IPS-NIHi7 (cell line): ENCODE data around the gene CLN6.
"Not testable (repeated sequence)": the region's sequence is repeated elsewhere in the genome, so short reads cannot be mapped to it uniquely, and the experiment has no call there.

Experiments
- DNase-seq: peaks from one replicate; pipeline ENCODE4 v3.0.0; 2012; ENCODE audit warnings: mixed read lengths; ENCODE audit errors: extremely low spot score

The CLN6 gene

DNA sequence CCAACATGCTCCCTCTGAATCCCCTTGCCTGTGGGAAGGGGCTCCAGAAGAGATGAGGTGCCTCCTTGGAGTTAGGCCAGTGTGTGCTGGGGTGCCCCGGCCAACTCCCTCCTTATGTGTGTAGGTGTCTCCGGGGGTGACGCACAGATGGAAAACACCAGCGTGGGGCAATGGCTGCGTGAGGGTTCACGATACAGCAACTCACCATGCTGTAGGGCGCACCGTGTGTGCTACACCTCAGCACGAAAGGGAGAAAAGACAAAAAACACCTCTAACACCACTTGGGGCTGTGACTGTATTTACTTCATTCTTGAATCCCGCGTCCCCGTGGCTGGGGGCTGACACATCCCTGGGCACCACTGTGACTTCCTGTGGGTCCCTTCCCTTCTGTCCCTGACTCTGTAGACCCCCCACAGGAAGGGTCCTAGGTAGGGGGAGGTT lies 22.8 kb downstream of the CLN6 start:
- no peak for DNase-seq

DNA sequence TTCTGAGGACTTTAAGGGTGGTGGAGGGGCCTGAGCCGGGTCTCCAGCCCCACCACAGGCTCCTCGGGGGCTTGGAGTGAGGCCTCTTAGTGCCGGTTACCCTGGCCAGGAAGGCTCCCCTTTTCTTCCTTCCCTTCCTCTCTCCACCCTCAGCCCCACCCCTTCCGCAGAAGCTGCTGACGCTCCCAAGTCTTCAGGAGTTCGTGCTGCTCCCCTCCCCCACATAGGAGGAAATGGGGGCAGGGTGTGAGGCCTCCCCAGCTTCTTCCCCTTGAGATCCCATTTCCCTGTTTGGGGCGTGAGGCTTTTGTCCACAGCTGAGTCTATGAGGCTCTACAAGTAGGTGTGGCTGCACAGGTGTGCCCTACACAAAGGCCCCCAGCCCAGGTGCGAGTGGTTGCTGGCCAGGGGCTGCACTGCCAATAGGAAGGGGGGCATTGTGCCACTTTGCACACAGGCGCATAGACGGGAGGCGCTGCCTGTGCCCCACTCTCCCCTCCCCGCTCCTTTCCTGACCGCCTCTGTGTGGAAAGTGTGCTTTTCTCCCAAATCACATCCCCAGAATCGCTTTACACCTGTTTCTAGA lies 23.5 kb downstream of the CLN6 start:
- DNase-seq: peak; percentile 69

GRCh38 chr15:68205558-68205944 lies 24.0 kb downstream of the CLN6 start:
- DNase-seq: no peak

DNA sequence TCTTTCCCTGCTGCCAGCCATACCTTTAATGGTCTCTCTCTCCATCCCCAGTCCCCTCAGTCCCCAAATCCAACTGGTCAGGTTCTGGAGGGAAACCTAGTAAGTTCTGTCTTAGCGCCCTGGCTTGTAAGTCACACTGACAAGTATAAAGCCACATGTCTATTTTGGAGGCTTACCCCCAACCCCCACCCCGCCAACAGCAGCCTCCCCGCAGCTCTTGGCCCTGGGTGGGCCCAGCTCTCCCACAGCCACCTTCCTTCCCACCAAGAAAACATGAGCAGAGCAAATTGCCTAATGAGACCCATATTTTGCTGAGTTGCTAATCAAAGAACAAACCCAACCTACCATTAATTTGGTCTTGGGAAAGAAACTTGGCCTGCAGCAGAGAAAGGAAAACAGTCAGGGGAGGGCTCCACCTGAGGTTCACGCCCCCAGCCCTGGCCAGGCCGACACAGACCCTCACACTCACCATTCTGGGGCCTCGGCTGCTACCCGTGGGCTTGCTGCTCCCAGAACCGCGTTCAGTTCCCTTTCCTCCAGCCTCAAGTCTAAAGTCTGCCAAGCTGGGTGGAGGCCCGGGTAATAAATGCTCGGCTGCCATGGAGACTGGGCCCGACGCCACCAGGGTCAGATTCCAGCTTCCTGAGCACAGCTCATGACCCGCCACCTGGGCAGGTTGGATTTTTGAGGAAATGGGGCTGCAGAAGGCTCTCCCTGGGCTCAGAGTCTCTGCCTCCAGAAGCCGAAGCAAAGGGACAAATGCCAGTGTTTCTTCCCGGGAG lies 24.6 kb downstream of the CLN6 start, which contains the start of gene CALML4:
TSS of gene CALML4 (minus strand) at position 557 of the 782 bp plus-strand sequence. CDS start at position 472, 85 bp downstream.
- no peak for DNase-seq

GRCh38 chr15:68204361-68204760 lies 25.2 kb downstream of the CLN6 start:
- DNase-seq: no peak

DNA sequence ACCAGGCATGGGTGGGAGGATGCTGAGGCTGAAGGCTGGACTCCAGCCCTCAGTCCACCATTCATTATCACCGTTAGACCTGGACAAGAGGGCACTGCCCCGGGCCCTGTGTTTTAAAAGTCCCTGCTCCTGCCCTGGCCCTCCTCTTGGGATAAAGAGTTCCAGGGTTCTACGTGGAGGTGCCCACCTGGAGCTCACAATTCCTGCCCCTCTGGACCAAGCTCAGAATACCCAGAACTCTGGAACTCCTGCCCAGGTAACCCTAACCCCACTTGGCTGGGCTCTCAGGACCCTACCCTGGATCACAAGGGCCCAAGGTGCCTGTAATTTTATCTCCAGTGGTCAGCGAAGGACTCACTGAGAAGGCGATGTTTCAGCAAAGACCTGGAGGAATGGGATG lies 25.6 kb downstream of the CLN6 start:
- DNase-seq: no peak

GRCh38 chr15:68203486-68203885 lies 26.0 kb downstream of the CLN6 start:
- DNase-seq: no peak

GRCh38 chr15:68202994-68203393 lies 26.5 kb downstream of the CLN6 start:
- not testable (repeated sequence) for DNase-seq

DNA sequence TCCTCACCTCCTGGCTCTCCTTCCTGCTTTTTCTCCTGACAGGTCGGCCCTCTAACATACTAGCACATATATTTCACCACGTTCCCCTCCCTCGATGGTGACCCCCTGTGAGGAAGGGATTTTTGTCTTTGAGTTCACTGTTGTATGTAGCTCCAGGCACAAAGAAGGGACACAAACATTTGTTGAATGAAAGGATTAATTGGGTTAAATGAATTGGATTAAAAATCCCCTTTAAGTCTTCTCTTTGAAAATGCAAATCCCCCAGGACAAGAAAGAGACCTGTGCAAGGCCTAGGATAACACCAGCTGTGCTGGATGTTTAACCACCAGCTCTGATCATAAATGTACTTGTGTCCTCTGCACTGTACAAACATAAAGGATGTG lies 27.7 kb downstream of the CLN6 start:
- DNase-seq: no peak

GRCh38 chr15:68201153-68201878 lies 28.2 kb downstream of the CLN6 start:
- no peak for DNase-seq

DNA sequence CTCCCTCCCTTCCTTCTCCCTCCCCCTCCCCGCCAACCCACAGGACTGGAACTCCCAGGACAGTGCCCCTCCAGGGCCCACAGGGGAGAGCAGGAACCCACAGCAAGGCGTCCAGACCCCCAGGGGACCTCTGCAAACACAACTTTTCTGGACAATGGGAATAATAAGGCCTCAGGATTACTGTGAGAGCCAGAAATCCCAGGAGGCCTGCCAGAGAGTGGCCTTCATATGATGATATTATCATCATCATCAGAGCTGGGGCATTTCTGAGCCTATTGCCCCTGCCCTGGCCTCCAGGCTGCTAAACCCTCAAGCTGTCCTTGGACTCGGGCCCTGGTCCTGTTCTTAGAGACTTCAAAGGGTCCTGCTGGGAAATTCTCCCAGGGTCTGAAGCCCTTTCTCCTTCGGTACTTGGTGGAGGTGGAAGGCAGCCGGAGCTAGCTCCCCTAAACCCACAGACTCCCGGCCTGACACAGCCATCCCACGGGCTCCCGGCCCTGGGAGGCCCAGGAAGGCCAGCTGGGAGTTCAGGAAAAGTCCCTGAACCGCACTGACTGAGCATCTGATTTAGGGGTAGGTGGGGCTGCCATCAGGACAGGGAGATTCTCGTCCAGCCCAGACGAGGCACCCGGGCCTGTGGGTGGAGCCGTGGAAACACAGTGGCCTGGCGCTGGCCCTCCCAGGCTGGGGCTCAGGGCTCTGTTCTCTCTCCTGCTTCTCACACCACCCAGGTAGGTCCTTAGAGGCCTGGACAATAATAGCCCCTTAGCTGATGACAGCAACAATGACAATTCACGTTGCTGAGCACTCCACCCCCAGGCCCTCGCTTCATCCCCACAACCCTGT lies 29.3 kb downstream of the CLN6 start:
- peak; percentile 29 for DNase-seq

- no peak for DNase-seq
Observed at GRCh38 chr15:68199340-68199739, 30.2 kb downstream of the CLN6 start.

- no peak for DNase-seq
Observed at GRCh38 chr15:68197661-68198437, 31.7 kb downstream of the CLN6 start.

GRCh38 chr15:68197170-68197492 lies 32.4 kb downstream of the CLN6 start:
- no peak for DNase-seq

DNA sequence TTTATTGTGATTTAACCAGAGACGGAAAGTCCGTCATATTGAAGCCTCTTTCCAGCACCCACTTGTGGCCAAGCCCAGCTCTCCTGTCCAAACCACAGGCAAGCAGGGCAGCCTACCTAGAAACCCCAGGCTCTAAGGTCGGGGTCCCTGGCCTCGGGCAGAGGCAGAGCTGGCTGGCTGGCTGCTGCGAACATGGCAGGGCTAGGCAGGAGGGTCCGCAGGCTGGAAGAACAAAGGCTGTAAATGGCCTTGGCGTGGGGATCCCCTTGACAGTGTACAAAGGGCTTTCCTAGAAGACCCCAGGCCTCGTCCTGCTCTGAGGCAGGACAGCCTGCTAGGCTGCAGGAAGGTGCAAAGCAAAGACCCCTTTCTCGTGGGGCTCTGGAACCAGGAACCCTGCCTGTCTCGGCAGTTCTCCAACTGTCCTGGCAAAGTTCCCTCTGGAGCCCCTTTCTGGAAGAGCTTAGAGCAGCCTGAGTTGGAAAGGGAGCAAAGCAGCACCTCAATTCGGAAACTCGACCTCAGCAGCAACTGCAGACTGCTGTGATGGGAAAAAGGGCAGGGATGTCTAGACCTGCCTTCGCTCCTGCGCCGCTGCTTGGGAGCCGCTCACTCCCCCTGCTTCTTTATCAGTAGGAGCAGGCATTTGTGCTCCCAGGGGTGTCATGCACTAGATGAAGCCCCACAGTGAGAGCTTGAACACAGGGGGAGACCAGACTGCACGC lies 32.9 kb downstream of the CLN6 start:
- no peak for DNase-seq

GRCh38 chr15:68195336-68196112 lies 34.0 kb downstream of the CLN6 start:
- no peak for DNase-seq

GRCh38 chr15:68192804-68193486 lies 36.6 kb downstream of the CLN6 start:
- no peak for DNase-seq

- no peak for DNase-seq
Observed at GRCh38 chr15:68192117-68192516, 37.4 kb downstream of the CLN6 start.

DNA sequence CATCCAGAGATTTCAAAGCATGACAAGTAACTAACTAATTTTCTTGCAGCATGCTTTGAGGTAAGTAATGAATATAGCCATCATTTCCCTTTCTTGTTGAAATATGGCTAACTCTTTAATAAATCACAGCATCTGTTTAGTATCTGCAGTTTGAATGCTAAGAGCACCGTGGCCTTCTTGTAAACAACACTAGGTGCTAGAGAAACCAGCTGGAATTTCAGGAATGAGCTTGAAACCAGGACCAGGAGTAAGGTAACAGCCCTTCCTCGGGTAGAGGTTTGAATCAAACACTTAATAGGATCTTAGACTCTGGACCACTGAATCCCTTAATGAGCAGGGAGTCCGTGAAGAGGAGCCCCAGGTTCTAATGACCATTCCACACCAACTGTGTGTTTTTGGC lies 38.0 kb downstream of the CLN6 start:
- DNase-seq: no peak
